ENCODE results near the gene IZUMO1R.
"Not testable (repeated sequence)": the region's sequence is repeated elsewhere in the genome, so short reads cannot be mapped to it uniquely, and the experiment has no call there.

The IZUMO1R gene

GRCh38 chr11:94325681-94326080 is 21.3 kb downstream of the IZUMO1R start:
- peak; percentile 4 to 17 (median 14) for DNase-seq (ENCODE audit: low read depth in 3 of 3)

- no peak for DNase-seq (ENCODE audit: low read depth in 3 of 3)
Observed at GRCh38 chr11:94326947-94327346, 22.6 kb downstream of the IZUMO1R start.

GRCh38 chr11:94328587-94329080 is 24.3 kb downstream of the IZUMO1R start:
- DNase-seq (ENCODE audit: low read depth in 3 of 3) = no peak

GRCh38 chr11:94329501-94329900 is 25.1 kb downstream of the IZUMO1R start:
- no peak for DNase-seq (ENCODE audit: low read depth in 3 of 3)

- DNase-seq (ENCODE audit: low read depth in 3 of 3) = no peak
Observed at GRCh38 chr11:94330789-94331188, 26.4 kb downstream of the IZUMO1R start.

- DNase-seq (ENCODE audit: low read depth in 3 of 3) = no peak
Observed at GRCh38 chr11:94332814-94333213, 28.4 kb downstream of the IZUMO1R start.

- no peak for DNase-seq (ENCODE audit: low read depth in 3 of 3)
Observed at GRCh38 chr11:94336033-94336432, 31.7 kb downstream of the IZUMO1R start.

GRCh38 chr11:94338651-94339050 is 34.3 kb downstream of the IZUMO1R start:
- DNase-seq (ENCODE audit: low read depth in 3 of 3) = no peak

GRCh38 chr11:94342250-94342649 is 37.9 kb downstream of the IZUMO1R start:
- DNase-seq (ENCODE audit: low read depth in 3 of 3) = no peak

- DNase-seq (ENCODE audit: low read depth in 3 of 3) = no peak
Observed at GRCh38 chr11:94343495-94343894, 39.1 kb downstream of the IZUMO1R start.

- not testable (repeated sequence) for DNase-seq (ENCODE audit: low read depth in 3 of 3)
Observed at GRCh38 chr11:94346311-94346710, 41.9 kb downstream of the IZUMO1R start.

- DNase-seq (ENCODE audit: low read depth in 3 of 3) = not testable (repeated sequence)
Observed at GRCh38 chr11:94350850-94351563, 46.6 kb downstream of the IZUMO1R start.

Data from stimulated activated CD4-positive, alpha-beta T cell treated with anti-CD3 and anti-CD28 coated beads, TNF-alpha, amount 100 ng/mL, for 48 hours (primary cell).